CD4-positive, alpha-beta T cell treated with Interleukin-4 for 1 hour (primary cell): Measurements from ENCODE around the gene HERC5.

Experiments used
- DNase-seq, 2 donors: peaks; one replicate each; pipeline ENCODE4 v3.0.0-alpha.2; 2020 to 2022

The HERC5 gene

GRCh38 chr4:88523325-88524129, 66.6 kb downstream of the HERC5 start, which contains the start of gene PYURF:
PYURF (minus strand) TSS chr4:88523776; CDS start chr4:88523700, 76 bp downstream.
- peak; percentile 77 to 78 for DNase-seq

DNA sequence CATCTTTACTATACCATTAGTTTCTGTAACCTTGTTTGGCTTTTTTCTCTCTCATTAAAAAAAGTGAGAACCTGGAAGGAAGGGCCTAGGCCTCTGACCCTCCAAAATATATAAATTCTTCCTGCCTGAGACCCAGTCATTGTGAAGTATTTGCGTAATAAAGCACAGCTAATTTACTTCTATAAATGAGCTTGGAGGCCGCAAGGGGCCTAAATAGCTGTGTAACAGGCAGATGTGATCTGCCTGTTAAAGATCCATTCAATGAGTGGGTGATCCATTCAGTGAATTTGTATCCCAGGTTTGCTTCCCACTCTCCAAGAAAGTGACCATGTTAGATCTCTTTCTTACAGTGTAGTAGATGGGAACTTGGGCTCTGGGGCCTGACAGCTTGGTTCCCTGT, 67.3 kb downstream of the HERC5 start:
- DNase-seq, result no peak

DNA sequence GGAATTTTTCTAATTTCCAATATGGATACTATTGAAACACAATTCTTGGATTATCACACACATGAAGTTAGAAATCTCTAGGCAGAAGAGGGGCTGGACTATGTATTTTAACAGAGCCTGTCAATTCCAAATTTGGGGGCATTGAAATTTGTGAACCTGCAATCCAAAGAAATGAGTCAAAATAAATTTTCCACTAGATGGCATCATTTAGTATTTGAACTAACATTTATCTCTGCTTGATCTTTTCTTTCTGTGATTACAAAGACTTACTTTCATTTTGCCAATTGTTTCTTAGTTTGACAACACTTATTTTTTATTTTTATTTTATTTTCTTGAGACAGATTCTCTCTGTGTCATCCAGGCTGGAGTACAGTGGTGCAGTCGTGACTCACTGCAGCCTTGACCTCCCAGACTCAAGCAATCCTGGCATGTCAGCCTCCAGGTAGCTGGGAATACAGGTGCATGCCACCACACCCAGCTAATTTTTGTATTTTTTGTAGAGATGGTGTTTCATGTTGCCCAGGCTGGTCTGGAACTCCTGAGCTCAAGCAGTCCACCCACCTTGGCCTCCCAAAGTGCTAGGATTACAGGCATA, 69.4 kb downstream of the HERC5 start:
- peak in 1 of 2 donors; percentile 61 for DNase-seq

GRCh38 chr4:88527787-88528186, 70.9 kb downstream of the HERC5 start:
- DNase-seq, result no peak

DNA sequence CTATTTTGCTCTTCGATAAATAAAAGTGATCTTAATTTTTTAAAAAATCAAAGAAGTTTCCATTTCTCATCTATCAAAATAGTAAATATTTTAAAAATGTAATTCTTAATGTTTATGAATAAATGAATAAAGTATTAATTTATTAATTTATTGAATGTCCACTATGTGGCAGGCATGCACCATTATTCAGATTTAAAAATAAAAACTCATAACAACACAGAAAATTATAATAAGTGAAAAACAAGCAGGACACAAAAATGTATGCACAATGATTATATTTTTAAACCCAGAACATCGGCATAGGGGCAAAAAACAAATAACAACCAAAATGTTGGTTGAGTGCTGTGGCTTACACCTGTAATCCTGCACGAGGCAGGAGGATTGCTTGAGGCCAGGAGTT, 71.9 kb downstream of the HERC5 start:
- no peak for DNase-seq

DNA sequence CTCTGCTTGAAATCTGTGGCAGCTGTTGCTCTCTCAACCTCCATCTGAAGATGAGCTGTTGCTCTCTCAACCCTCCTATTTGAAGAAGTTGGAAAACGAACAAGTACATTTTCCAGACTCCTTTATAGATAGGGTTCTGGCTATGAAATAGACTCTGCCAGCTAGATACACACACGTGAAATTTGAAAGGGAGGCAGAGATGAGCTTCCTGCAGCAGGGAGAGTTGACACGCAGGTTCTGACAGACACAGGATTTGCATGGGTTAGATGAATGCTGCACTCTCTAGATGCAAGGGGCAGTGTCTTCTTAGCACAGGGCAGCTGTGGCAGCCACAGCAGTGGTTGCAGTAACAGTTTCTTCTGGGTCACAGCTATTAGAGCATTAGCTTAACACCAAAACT, 74.6 kb downstream of the HERC5 start:
- DNase-seq, result no peak

DNA sequence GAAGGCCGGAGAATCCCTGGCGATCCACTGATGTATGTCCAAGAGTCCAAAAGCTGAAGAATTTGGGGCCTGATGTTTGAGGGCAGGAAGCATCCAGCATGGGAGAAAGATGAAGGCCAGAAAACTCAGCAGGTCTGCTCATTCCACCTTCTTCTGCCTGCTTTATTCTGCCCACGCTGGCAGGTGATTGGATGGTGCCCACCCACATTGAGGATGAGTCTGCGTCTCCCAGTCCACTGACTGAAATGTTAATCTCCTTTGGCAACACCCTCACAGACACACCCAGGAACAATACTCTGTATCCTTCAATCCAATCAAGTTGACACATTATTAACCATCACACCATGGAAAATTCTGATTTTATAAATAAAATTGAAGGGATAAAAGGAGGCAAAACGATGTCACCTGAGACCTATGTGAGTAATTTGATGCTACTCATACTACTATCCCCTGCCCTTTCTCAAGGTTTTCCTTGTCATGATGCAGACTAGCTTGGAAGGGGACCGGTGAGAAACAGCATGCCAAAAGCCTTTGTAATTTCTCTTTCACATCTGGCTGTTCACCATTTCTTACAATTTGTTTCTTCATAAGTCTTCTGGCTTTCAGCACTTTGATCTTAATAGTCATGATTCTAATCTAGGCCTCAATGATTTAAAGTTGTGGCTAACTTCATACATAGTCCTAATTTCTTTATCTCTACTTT, 76.3 kb downstream of the HERC5 start:
- DNase-seq, result no peak

GRCh38 chr4:88533937-88534750, 77.2 kb downstream of the HERC5 start:
- no peak for DNase-seq

DNA sequence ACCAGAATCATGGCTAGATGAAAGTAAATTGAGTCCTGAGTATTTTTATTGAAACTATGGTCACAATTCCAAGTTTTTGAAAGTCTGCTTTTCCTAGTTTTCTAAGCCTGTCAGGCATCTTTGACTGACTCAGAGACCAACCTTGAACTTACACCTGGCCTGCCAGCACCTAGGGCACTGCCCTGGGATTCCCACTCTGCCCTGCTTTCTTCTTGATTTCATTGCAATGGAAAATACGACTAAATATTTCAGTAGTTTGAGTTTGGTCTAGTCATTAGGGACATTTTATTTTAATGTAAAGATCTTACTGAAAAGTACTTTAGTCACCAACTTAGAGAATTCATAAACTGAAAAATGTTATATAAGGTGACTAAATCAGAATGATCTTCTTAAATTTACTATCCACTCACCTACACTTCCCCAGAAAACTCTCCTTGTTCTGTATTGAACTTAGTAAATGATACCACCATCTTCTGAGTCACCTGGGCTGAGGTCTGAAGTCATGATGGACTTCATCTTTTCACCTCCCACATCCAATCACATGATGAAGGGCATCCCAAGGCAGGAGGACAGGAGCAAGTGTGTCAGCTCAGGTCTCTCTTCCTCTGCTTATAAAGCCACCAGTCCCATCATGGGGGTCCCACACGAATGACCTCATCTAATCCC, 78.3 kb downstream of the HERC5 start:
- DNase-seq, result no peak

GRCh38 chr4:88537709-88538108, 80.8 kb downstream of the HERC5 start:
- no peak for DNase-seq

GRCh38 chr4:88539322-88540068, 82.6 kb downstream of the HERC5 start:
- DNase-seq, result peak; percentile 75 to 76

GRCh38 chr4:88549815-88550214, 92.9 kb downstream of the HERC5 start:
- no peak for DNase-seq
